IMR-90 (cell line): ENCODE results near the gene CCT3. TPM values are rescaled to one million over a fixed set of nuclear protein-coding genes. Genes with fewer than 3 reads are reported as not detected.
A peak's percentile ranks its signal among the peaks of the same experiment; 100 is the strongest.

Experiments used
- ATAC-seq: fragments of 200-7000 bp; cut with Tn5 transposase; 2 replicates; pipeline ENCODE4 v1.9.1; 2020; ENCODE audit warnings: low read depth, mild to moderate bottlenecking, moderate library complexity
- BruUV-seq: library from RNA; stranded (reverse); fragments of 400-500 nt; replicated peaks from 2 replicates; lab custom pipeline; 2021; lab: Mats Ljungman, UMichigan
- CTCF ChIA-PET: fragments of 300-600 bp; formaldehyde crosslinking; extraction: SDS; loops from one replicate; lab custom pipeline; 2021; ENCODE audit warnings: antibody characterized with exemption; lab: Yijun Ruan, JAX
- POLR2A ChIA-PET: fragments of 300-600 bp; sonication (Branson Sonifier 250); formaldehyde crosslinking; loops from one replicate; lab custom pipeline; 2022; ENCODE audit warnings: antibody characterized with exemption; ENCODE audit not compliant: unreplicated experiment; lab: Charles Lee
- DNase-seq: peaks from one replicate; pipeline ENCODE4 v3.0.0; 2013
- H2AFZ ChIP-seq: replicated peaks from 2 replicates; pipeline ENCODE3; 2013; ENCODE audit warnings: low read length, mild to moderate bottlenecking; ENCODE audit not compliant: poor library complexity
- H2AK5ac ChIP-seq: 2 replicates; pipeline ENCODE4 v1.6.1; 2013; ENCODE audit warnings: low read depth, low read length, inconsistent platforms
- H2AK9ac ChIP-seq: replicated peaks from 2 replicates; pipeline ENCODE3; 2013; ENCODE audit warnings: mild to moderate bottlenecking, low read depth, low read length, moderate library complexity; ENCODE audit not compliant: poor library complexity
- H2BK120ac ChIP-seq: 2 replicates; pipeline ENCODE4 v1.6.1; 2013; ENCODE audit warnings: low read depth, low read length, inconsistent platforms
- H2BK15ac ChIP-seq: 3 replicates; pipeline ENCODE4 v1.6.1; 2013; ENCODE audit warnings: low read depth, low read length, inconsistent platforms
- H2BK20ac ChIP-seq: 2 replicates; pipeline ENCODE4 v1.6.1; 2013; ENCODE audit warnings: low read depth, mild to moderate bottlenecking, inconsistent platforms, low read length, moderate library complexity
- H2BK5ac ChIP-seq: 2 replicates; pipeline ENCODE4 v1.6.1; 2013; ENCODE audit warnings: mild to moderate bottlenecking, low read depth, low read length, inconsistent platforms; ENCODE audit not compliant: poor library complexity, severe bottlenecking
- H3K14ac ChIP-seq: replicated peaks from 2 replicates; pipeline ENCODE4 v1.6.1; 2013; ENCODE audit warnings: low read depth, low read length, inconsistent platforms
- H3K18ac ChIP-seq: 2 replicates; pipeline ENCODE4 v1.6.1; 2013; ENCODE audit warnings: low read depth, low read length, control low read depth
- H3K23ac ChIP-seq: 2 replicates; pipeline ENCODE4 v1.6.1; 2013; ENCODE audit warnings: low read depth, low read length, inconsistent platforms
- H3K27ac ChIP-seq: 2 replicates; pipeline ENCODE4 v1.5.1; 2013; ENCODE audit warnings: mild to moderate bottlenecking, control low read depth, low read length; ENCODE audit not compliant: insufficient read depth
- H3K27me3 ChIP-seq: 2 replicates; pipeline ENCODE4 v1.6.1; 2013; ENCODE audit warnings: low read length; ENCODE audit not compliant: control insufficient read depth, insufficient read depth
- H3K36me3 ChIP-seq: 2 replicates; pipeline ENCODE4 v1.6.1; 2013; ENCODE audit warnings: low read length, mixed read lengths; ENCODE audit not compliant: control insufficient read depth, insufficient read depth
- H3K4ac ChIP-seq: 2 replicates; pipeline ENCODE4 v1.6.1; 2013; ENCODE audit warnings: low read depth, low read length, inconsistent platforms
- H3K4me1 ChIP-seq: 2 replicates; pipeline ENCODE4 v1.6.1; 2013; ENCODE audit warnings: low read length, mixed read lengths; ENCODE audit not compliant: control insufficient read depth, insufficient read depth
- H3K4me2 ChIP-seq: 2 replicates; pipeline ENCODE4 v1.6.1; 2013; ENCODE audit warnings: low read depth, mild to moderate bottlenecking, control low read depth, low read length, moderate library complexity
- H3K4me3 ChIP-seq: 2 replicates; pipeline ENCODE4 v1.5.1; 2013; ENCODE audit warnings: low read depth, mild to moderate bottlenecking, control low read depth, low read length, moderate library complexity; ENCODE audit not compliant: insufficient read depth
- H3K56ac ChIP-seq: 2 replicates; pipeline ENCODE4 v1.6.1; 2013; ENCODE audit warnings: low read length, inconsistent platforms; ENCODE audit not compliant: insufficient read depth; ENCODE audit errors: extremely low read depth
- H3K79me1 ChIP-seq, 2 experiments: 2 replicates each; pipeline ENCODE4 v1.6.1; 2013; ENCODE audit warnings: low read length in 2 of 2, inconsistent platforms in 1 of 2, low read depth in 1 of 2
- H3K9ac ChIP-seq: 2 replicates; pipeline ENCODE4 v1.6.1; 2013; ENCODE audit warnings: low read depth, low read length, control low read depth
- H3K9me1 ChIP-seq: 2 replicates; pipeline ENCODE4 v1.6.1; 2013; ENCODE audit warnings: low read length, inconsistent platforms; ENCODE audit not compliant: insufficient read depth
- H3K9me3 ChIP-seq: 2 replicates; pipeline ENCODE4 v1.6.1; 2013; ENCODE audit warnings: low read length; ENCODE audit not compliant: control insufficient read depth, insufficient read depth
- H4K20me1 ChIP-seq: 2 replicates; pipeline ENCODE4 v1.6.1; 2013; ENCODE audit warnings: low read length, inconsistent platforms; ENCODE audit not compliant: insufficient read depth
- H4K5ac ChIP-seq: 2 replicates; pipeline ENCODE4 v1.6.1; 2013; ENCODE audit warnings: mild to moderate bottlenecking, low read depth, low read length, control low read depth
- H4K8ac ChIP-seq, 2 experiments: 2 replicates each; pipeline ENCODE4 v1.6.1; 2013; ENCODE audit warnings: low read depth in 2 of 2, low read length in 2 of 2, control low read depth in 1 of 2, inconsistent platforms in 1 of 2
- H4K91ac ChIP-seq: 2 replicates; pipeline ENCODE4 v1.6.1; 2013; ENCODE audit warnings: low read depth, low read length, inconsistent platforms; ENCODE audit not compliant: insufficient read depth
- CEBPB ChIP-seq: IDR thresholded peaks from 2 replicates; pipeline ENCODE4 v1.6.1; 2012; ENCODE audit warnings: low read depth, low read length, improper control_type of control experiment
- ELK1 ChIP-seq: fragments of 150-350 bp; IDR thresholded peaks from 2 replicates; pipeline ENCODE4 v1.6.1; 2016; ENCODE audit warnings: low read depth, mild to moderate bottlenecking, low read length, moderate library complexity, borderline replicate concordance
- WGBS, 2 experiments: methylation state at CpG; one replicate each; pipeline versions ENCODE4 v1.1.5 to v1.1.7; 2013; ENCODE audit warnings: missing lambda C conversion rate in 2 of 2; ENCODE audit not compliant: insufficient read length in 1 of 2; ENCODE audit errors: extremely low coverage in 2 of 2; 5-methylcytosine and 5-hydroxymethylcytosine counted together
- dilution Hi-C: fragments of 300-500 bp; cut with HindIII; formaldehyde crosslinking; loops from one replicate; pipeline ENCODE4 v1.14.3; 2018; ENCODE audit warnings: low sequenced_read_pairs; ENCODE audit not compliant: unreplicated experiment
- in situ Hi-C: fragments of 300-500 bp; cut with MboI; formaldehyde crosslinking; loops from 3 replicates; pipeline ENCODE4 v1.14.3; 2019; ENCODE audit warnings: low sequenced_read_pairs, inconsistent platforms, mixed read lengths
- intact Hi-C: fragments of 100-400 bp; cut with micrococcal nuclease; formaldehyde crosslinking; loops from 2 replicates; pipeline ENCODE4 v1.10.0; 2022
- polyA plus RNA-seq, 3 experiments: library from polyadenylated mRNA; depleted of rRNA; stranded (reverse); fragments of >200 nt; gene quantifications; 2 replicates each; pipeline ENCODE4 v1.2.3, GENCODE V29; 2012; ENCODE audit warnings: low replicate concordance in 1 of 3
- total RNA-seq: library from RNA; depleted of rRNA; stranded (reverse); fragments of >200 nt; gene quantifications from 2 replicates; pipeline ENCODE4 v1.2.3, GENCODE V29; 2012

The CCT3 gene
- total and polyA plus RNA-seq, 2 of the 4 experiments (the other 2 are of a cell fraction): 313 to 595 TPM

- no peak overlapping the region for H3K56ac ChIP-seq
- H4K91ac ChIP-seq: no peak overlapping the region
- H3K9me3 ChIP-seq: no peaks in the 10 kb centered on the region
- ChIA-PET POLR2A (no interaction called here), CTCF (no interaction called here)
- no peak overlapping the region for H3K23ac ChIP-seq
- no peak overlapping the region for H2BK15ac ChIP-seq
- no peak overlapping the region for H2BK20ac ChIP-seq
- no peak overlapping the region for H2BK5ac ChIP-seq
- no peak overlapping the region for H2BK120ac ChIP-seq
- H2AK5ac ChIP-seq: no peak overlapping the region
- no peak overlapping the region for H3K18ac ChIP-seq
- peaks cover 7% of the 10 kb centered on the region for H3K9me1 ChIP-seq
- no peak overlapping the region for H3K4me3 ChIP-seq
- H3K14ac ChIP-seq: no peak overlapping the region
- H3K27me3 ChIP-seq: no peaks in the 10 kb centered on the region
- TF ChIP-seq ELK1: no peak
- TF ChIP-seq CEBPB: peak; percentile 89
- no peak for DNase-seq
- peaks cover 44% of the 10 kb centered on the region for H3K36me3 ChIP-seq
- H3K9ac ChIP-seq: no peak overlapping the region
- ATAC-seq: no peak; the same call in 1 of the 2 replicates
- no peak overlapping the region for H2AK9ac ChIP-seq
- no peak overlapping the region for H3K4me2 ChIP-seq
- WGBS, 2 experiments: 80% methylated on average over 2 of the region's 6 CpGs; no CpG with 5 or more reads in 1 of the 2 experiments
- no peak overlapping the region for H4K5ac ChIP-seq
- dilution Hi-C loops (no loop called here), intact Hi-C loops (no loop called here), in situ Hi-C loops (no loop called here)
- H3K4ac ChIP-seq: no peak overlapping the region
- H3K4me1 ChIP-seq: peaks cover 11% of the 10 kb centered on the region
- no peak overlapping the region for H2AFZ ChIP-seq
- no TSS peak for BruUV-seq
- peaks cover 32 to 61% of the 10 kb centered on the region in 2 experiments for H3K79me1 ChIP-seq
- peaks cover 32% of the 10 kb centered on the region for H4K20me1 ChIP-seq
- H3K27ac ChIP-seq: peak overlapping the region; percentile 36; the same call in 1 of the 2 replicates
- H4K8ac ChIP-seq: no peak overlapping the region
Measured at GRCh38 chr1:156276966-156277381, 61.1 kb downstream of the CCT3 start.
